Osteoblast (primary cell): ENCODE measurements around the gene LRCH3. TPM values are rescaled to one million over a fixed set of nuclear protein-coding genes. Genes with fewer than 3 reads are reported as not detected.

Experiments
- DNase-seq: peaks from one replicate; pipeline ENCODE4 v3.0.0; 2011; ENCODE audit warnings: low spot score, mixed read lengths; ENCODE audit not compliant: insufficient read length; ENCODE audit errors: missing footprints
- H2AFZ ChIP-seq: 2 replicates; pipeline ENCODE4 v1.6.0; 2011; ENCODE audit warnings: mild to moderate bottlenecking, low read length
- H3K27ac ChIP-seq: 2 replicates; pipeline ENCODE4 v1.5.1; 2011; ENCODE audit warnings: mild to moderate bottlenecking, low read depth, low read length, moderate library complexity
- H3K27me3 ChIP-seq: 2 replicates; pipeline ENCODE4 v1.6.0; 2012; ENCODE audit warnings: mild to moderate bottlenecking, control low read depth, inconsistent platforms, low read length, moderate library complexity; ENCODE audit not compliant: insufficient read depth
- H3K36me3 ChIP-seq: 2 replicates; pipeline ENCODE4 v1.5.1; 2011; ENCODE audit warnings: mild to moderate bottlenecking, low read length, control low read depth, moderate library complexity; ENCODE audit not compliant: insufficient read depth
- H3K4me1 ChIP-seq: 2 replicates; pipeline ENCODE4 v1.5.1; 2011; ENCODE audit warnings: mild to moderate bottlenecking, low read length, control low read depth, moderate library complexity; ENCODE audit not compliant: insufficient read depth
- H3K4me2 ChIP-seq: 2 replicates; pipeline ENCODE4 v1.6.0; 2011; ENCODE audit warnings: mild to moderate bottlenecking, low read length; ENCODE audit not compliant: insufficient read depth
- H3K4me3 ChIP-seq: fragments of 200-600 bp; sonication (generic); 3 replicates; pipeline ENCODE4 v1.5.1; 2012; ENCODE audit warnings: mild to moderate bottlenecking, low read length, inconsistent platforms; ENCODE audit not compliant: insufficient read depth
- H3K79me2 ChIP-seq: 2 replicates; pipeline ENCODE4 v1.6.0; 2012; ENCODE audit warnings: mild to moderate bottlenecking, low read length, control low read depth, inconsistent platforms; ENCODE audit not compliant: insufficient read depth
- H3K9me3 ChIP-seq: 2 replicates; pipeline ENCODE4 v1.5.1; 2011; ENCODE audit warnings: low read depth, low read length, control low read depth
- H4K20me1 ChIP-seq: 2 replicates; pipeline ENCODE4 v1.6.0; 2012; ENCODE audit warnings: mild to moderate bottlenecking, low read length, control low read depth; ENCODE audit not compliant: insufficient read depth
- CTCF ChIP-seq: IDR thresholded peaks from 2 replicates; pipeline ENCODE4 v1.5.1; 2011; ENCODE audit warnings: mild to moderate bottlenecking, low read depth, low read length, moderate library complexity; ENCODE audit errors: extremely low read depth
- total RNA-seq: library from RNA; depleted of rRNA; stranded (reverse); fragments of >200 nt; gene quantifications from 2 replicates; pipeline ENCODE4 v1.2.3, GENCODE V29; 2012

Gene LRCH3
- total RNA-seq, 1 donor: 91.6 TPM

- H3K4me3 ChIP-seq: no peak overlapping the region
- H3K4me1 ChIP-seq: no peaks in the 10 kb centered on the region
- H3K79me2 ChIP-seq: no peaks in the 10 kb centered on the region
- H3K27me3 ChIP-seq: no peaks in the 10 kb centered on the region
- H3K9me3 ChIP-seq: no peaks in the 10 kb centered on the region
- no peaks in the 10 kb centered on the region for H4K20me1 ChIP-seq
- H3K27ac ChIP-seq: no peak overlapping the region
- no peak overlapping the region for H3K4me2 ChIP-seq
- no peak overlapping the region for H2AFZ ChIP-seq
- no peak for TF ChIP-seq CTCF
- no peak for DNase-seq
- H3K36me3 ChIP-seq: no peaks in the 10 kb centered on the region
These were observed 105.4 kb downstream of the LRCH3 start for GRCh38 chr3:197896421-197896820.

GRCh38 chr3:197899833-197900478 is 108.9 kb downstream of the LRCH3 start:
- H3K9me3 ChIP-seq: no peaks in the 10 kb centered on the region
- no peaks in the 10 kb centered on the region for H3K36me3 ChIP-seq
- H3K4me3 ChIP-seq: no peak overlapping the region
- no peaks in the 10 kb centered on the region for H4K20me1 ChIP-seq
- no peaks in the 10 kb centered on the region for H3K27me3 ChIP-seq
- H3K4me1 ChIP-seq: no peaks in the 10 kb centered on the region
- DNase-seq: no peak
- no peaks in the 10 kb centered on the region for H3K79me2 ChIP-seq
- H3K27ac ChIP-seq: no peak overlapping the region
- no peak overlapping the region for H3K4me2 ChIP-seq
- H2AFZ ChIP-seq: no peak overlapping the region
- no peak for TF ChIP-seq CTCF

- Histone ChIP-seq H3K36me3 (no peaks in the 10 kb centered on the region), H2AFZ (no peak overlapping the region), H3K4me2 (no peak overlapping the region), H3K27me3 (no peaks in the 10 kb centered on the region), H3K27ac (no peak overlapping the region), H3K9me3 (no peaks in the 10 kb centered on the region), H4K20me1 (no peaks in the 10 kb centered on the region), H3K4me3 (no peak overlapping the region), H3K79me2 (no peaks in the 10 kb centered on the region), H3K4me1 (peaks cover 11% of the 10 kb centered on the region)
- no peak for DNase-seq
- no peak for TF ChIP-seq CTCF
These were observed 110.6 kb downstream of the LRCH3 start for GRCh38 chr3:197901626-197902025.

GRCh38 chr3:197906023-197906849 is 115.2 kb downstream of the LRCH3 start:
- H3K4me1 ChIP-seq: peaks cover 19% of the 10 kb centered on the region
- peak; percentile 99 for TF ChIP-seq CTCF
- no peaks in the 10 kb centered on the region for H3K36me3 ChIP-seq
- peak; percentile 92 for DNase-seq
- no peaks in the 10 kb centered on the region for H3K79me2 ChIP-seq
- H4K20me1 ChIP-seq: no peaks in the 10 kb centered on the region
- peak overlapping the region; percentile 53 for H3K4me2 ChIP-seq
- no peaks in the 10 kb centered on the region for H3K9me3 ChIP-seq
- no peak overlapping the region for H2AFZ ChIP-seq
- peak overlapping the region; percentile 74 for H3K27ac ChIP-seq
- H3K27me3 ChIP-seq: no peaks in the 10 kb centered on the region
- H3K4me3 ChIP-seq: no peak overlapping the region
